GM13976 (cell line): Measurements from ENCODE around the gene CLDN7.

Experiments
- DNase-seq: peaks from one replicate; pipeline ENCODE4 v3.0.0; 2012; ENCODE audit warnings: low spot score
- CTCF ChIP-seq: IDR thresholded peaks from 2 replicates; pipeline ENCODE4 v1.5.1; 2012; ENCODE audit warnings: borderline replicate concordance, mild to moderate bottlenecking; ENCODE audit not compliant: insufficient read depth; ENCODE audit errors: extremely low read depth, missing control alignments, control extremely low read depth
- in situ Hi-C: fragments of 300-500 bp; cut with MboI; formaldehyde crosslinking; loops from one replicate; pipeline ENCODE4 v1.12.0; 2022; ENCODE audit warnings: low sequenced_read_pairs, mixed read lengths, inconsistent platforms; ENCODE audit not compliant: unreplicated experiment

CLDN7 gene

GRCh38 chr17:7289256-7290032 lies 27.2 kb upstream of the CLDN7 start:
- no peak for TF ChIP-seq CTCF
- DNase-seq: peak; percentile 25
- in situ Hi-C loops: loop anchor here (25.0 kb wide), 1 partner anchor 252 kb away; the partner anchor contains the start of genes SLC16A11 and SLC16A13

- DNase-seq: no peak
- in situ Hi-C loops: loop anchor here (25.0 kb wide), 1 partner anchor 248 kb away; the partner anchor contains the start of genes SLC16A11 and SLC16A13
- TF ChIP-seq CTCF: no peak
Observed at GRCh38 chr17:7285679-7286078, 23.4 kb upstream of the CLDN7 start.

- in situ Hi-C loops: loop anchor here (25.0 kb wide), 1 partner anchor 248 kb away; the partner anchor contains the start of genes SLC16A11 and SLC16A13
- DNase-seq: no peak
- no peak for TF ChIP-seq CTCF
Observed at GRCh38 chr17:7284911-7285310, 22.6 kb upstream of the CLDN7 start.

- in situ Hi-C loops: loop anchor here (25.0 kb wide), 1 partner anchor 246 kb away; the partner anchor contains the start of genes SLC16A11 and SLC16A13
- no peak for TF ChIP-seq CTCF
Observed at GRCh38 chr17:7283471-7284216, 21.4 kb upstream of the CLDN7 start.

GRCh38 chr17:7282752-7283321 lies 20.6 kb upstream of the CLDN7 start:
- no peak for TF ChIP-seq CTCF
- in situ Hi-C loops: loop anchor here (25.0 kb wide), 1 partner anchor 246 kb away; the partner anchor contains the start of genes SLC16A11 and SLC16A13
- no peak for DNase-seq

More at GRCh38 chr17:7283471-7284216, 21.4 kb upstream of the CLDN7 start:
- peak; percentile 12 for DNase-seq
